Type B pancreatic cell (in vitro differentiated cells): ENCODE data around the gene FUT3. TPM values are rescaled to one million over a fixed set of nuclear protein-coding genes. Genes with fewer than 3 reads are reported as not detected.

ENCODE experiments used
- DNase-seq: peaks from one replicate; pipeline ENCODE4 v3.0.0; 2021; ENCODE audit warnings: mixed read lengths; ENCODE audit not compliant: unreplicated experiment; ENCODE audit errors: extremely low spot score
- H3K27ac Mint-ChIP-seq: 2 replicates; pipeline ENCODE4 v1.8.0; 2021; ENCODE audit warnings: mild to moderate bottlenecking, mixed read lengths
- H3K27me3 Mint-ChIP-seq: 2 replicates; pipeline ENCODE4 v1.8.0; 2021; ENCODE audit warnings: mixed read lengths
- H3K36me3 Mint-ChIP-seq: 2 replicates; pipeline ENCODE4 v1.8.0; 2021; ENCODE audit warnings: mixed read lengths
- H3K4me1 Mint-ChIP-seq: one replicate; pipeline ENCODE4 v1.8.0; 2021; ENCODE audit warnings: mixed read lengths; ENCODE audit not compliant: unreplicated experiment
- H3K4me3 Mint-ChIP-seq: 2 replicates; pipeline ENCODE4 v1.8.0; 2021; ENCODE audit warnings: mild to moderate bottlenecking, mixed read lengths
- H3K9me3 Mint-ChIP-seq: 2 replicates; pipeline ENCODE4 v1.8.0; 2021; ENCODE audit warnings: mixed read lengths
- CTCF ChIP-seq: fragments of 200-600 bp; sonication (generic); conservative IDR thresholded peaks from 2 replicates; pipeline ENCODE4 v1.5.0; 2021; ENCODE audit warnings: antibody characterized with exemption, mild to moderate bottlenecking
- total RNA-seq: library from RNA; stranded (reverse); gene quantifications from 2 replicates; pipeline ENCODE4 v1.2.1, GENCODE V29; 2021; ENCODE audit warnings: low replicate concordance

Gene FUT3
- total RNA-seq, 1 donor from 2014 or later, result 6.6 TPM

GRCh38 chr19:5895890-5896289 lies 44.6 kb upstream of the FUT3 start:
- DNase-seq, result no peak
- Mint-ChIP-seq H3K9me3 (no peaks in the 10 kb centered on the region), H3K27ac (no peak overlapping the region), H3K36me3 (peaks cover 6% of the 10 kb centered on the region), H3K27me3 (no peaks in the 10 kb centered on the region), H3K4me1 (peaks cover under 1% of the 10 kb centered on the region), H3K4me3 (no peak overlapping the region)
- no peak for TF ChIP-seq CTCF

- no peak for DNase-seq
- Mint-ChIP-seq H3K27me3 (no peaks in the 10 kb centered on the region), H3K27ac (no peak overlapping the region), H3K36me3 (peaks cover 6% of the 10 kb centered on the region), H3K9me3 (no peaks in the 10 kb centered on the region), H3K4me3 (no peak overlapping the region), H3K4me1 (no peaks in the 10 kb centered on the region)
- TF ChIP-seq CTCF, result no peak
Observed at GRCh38 chr19:5895409-5895808, 44.2 kb upstream of the FUT3 start.

GRCh38 chr19:5894704-5895349 lies 43.6 kb upstream of the FUT3 start:
- no peak overlapping the region for H3K27ac Mint-ChIP-seq
- no peak overlapping the region for H3K4me3 Mint-ChIP-seq
- TF ChIP-seq CTCF, result no peak
- H3K4me1 Mint-ChIP-seq, result no peaks in the 10 kb centered on the region
- no peaks in the 10 kb centered on the region for H3K9me3 Mint-ChIP-seq
- H3K36me3 Mint-ChIP-seq, result peaks cover 3% of the 10 kb centered on the region
- DNase-seq, result no peak
- no peaks in the 10 kb centered on the region for H3K27me3 Mint-ChIP-seq

- TF ChIP-seq CTCF, result no peak
- no peaks in the 10 kb centered on the region for H3K9me3 Mint-ChIP-seq
- no peak for DNase-seq
- no peaks in the 10 kb centered on the region for H3K4me1 Mint-ChIP-seq
- H3K4me3 Mint-ChIP-seq, result no peak overlapping the region
- no peaks in the 10 kb centered on the region for H3K27me3 Mint-ChIP-seq
- H3K36me3 Mint-ChIP-seq, result peaks cover 3% of the 10 kb centered on the region
- no peak overlapping the region for H3K27ac Mint-ChIP-seq
Observed at GRCh38 chr19:5893907-5894703, 42.9 kb upstream of the FUT3 start.

GRCh38 chr19:5893296-5893903 lies 42.2 kb upstream of the FUT3 start:
- no peaks in the 10 kb centered on the region for H3K9me3 Mint-ChIP-seq
- H3K27me3 Mint-ChIP-seq, result no peaks in the 10 kb centered on the region
- no peaks in the 10 kb centered on the region for H3K4me1 Mint-ChIP-seq
- DNase-seq, result no peak
- no peak overlapping the region for H3K27ac Mint-ChIP-seq
- H3K36me3 Mint-ChIP-seq, result peaks cover 3% of the 10 kb centered on the region
- TF ChIP-seq CTCF, result no peak
- no peak overlapping the region for H3K4me3 Mint-ChIP-seq
